Stimulated activated CD4-positive, alpha-beta T cell treated with anti-CD3 and anti-CD28 coated beads, Interleukin-12 subunit alpha, Interleukin-12 subunit beta, amount 100 ng/mL, for 48 hours (primary cell): Measurements from ENCODE around the gene DIAPH3.

Source experiments
- DNase-seq, 3 donors: peaks; one replicate each; pipeline ENCODE4 v3.0.0-alpha.2; 2020; ENCODE audit warnings: low read depth in 2 of 3, low spot score in 1 of 3

The DIAPH3 gene

DNA sequence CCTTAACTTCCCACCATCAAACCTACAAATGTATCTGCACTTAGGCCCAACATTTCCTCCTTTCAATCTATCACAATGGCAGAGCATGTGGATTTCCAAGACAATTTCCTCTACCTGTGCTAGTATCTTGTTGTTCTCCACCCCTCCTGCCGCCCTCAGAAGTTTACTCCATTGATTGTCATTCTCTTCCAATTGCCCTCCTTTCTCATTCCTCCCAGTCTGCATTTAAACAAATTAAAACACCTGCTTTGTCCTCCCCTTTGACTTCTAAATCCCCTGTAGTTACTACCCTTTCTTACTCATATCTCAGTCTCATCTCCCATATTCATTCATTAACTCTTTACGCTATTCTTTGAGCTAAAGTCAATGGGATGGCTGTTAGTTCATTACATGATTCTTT, 370.6 kb downstream of the DIAPH3 start:
- DNase-seq = no peak

DNA sequence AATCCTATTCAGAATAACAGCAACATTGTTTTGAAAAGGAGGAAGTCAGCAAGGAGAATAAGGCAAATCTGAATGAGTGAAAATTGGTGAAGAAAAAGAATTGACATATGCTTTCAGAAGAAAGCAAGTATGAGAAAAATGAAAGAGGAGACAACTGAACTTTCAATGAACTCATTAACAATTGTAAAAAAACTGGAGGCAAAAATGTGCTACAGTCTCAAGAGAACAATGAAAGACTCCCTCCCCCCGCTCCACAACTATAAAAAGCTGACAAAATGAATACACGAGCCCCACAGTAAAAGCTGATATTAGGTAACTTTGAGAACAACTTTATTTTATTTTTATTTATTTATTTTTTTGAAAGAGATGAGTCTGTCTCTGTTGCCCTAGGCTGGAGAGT, 373.1 kb downstream of the DIAPH3 start:
- DNase-seq = no peak

DNA sequence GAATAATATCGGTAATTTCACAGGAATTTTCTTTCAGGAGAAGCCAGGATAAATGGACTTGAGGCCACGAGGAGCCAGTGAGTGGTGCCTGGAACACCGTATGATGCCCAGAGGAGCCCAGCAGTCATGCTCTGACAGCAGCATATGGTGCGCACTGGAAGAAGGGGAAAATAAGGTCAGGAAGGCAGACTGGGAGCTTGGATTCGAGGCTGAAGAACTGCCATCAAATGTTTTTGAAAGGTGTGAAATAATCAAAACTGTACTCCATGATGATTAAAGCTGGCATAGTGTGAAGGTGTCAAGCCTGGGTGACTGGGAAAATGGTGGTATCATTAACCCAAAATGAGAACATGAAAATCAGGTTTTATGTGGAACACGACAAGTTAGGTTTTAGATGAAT, 374.2 kb downstream of the DIAPH3 start:
- no peak for DNase-seq

DNA sequence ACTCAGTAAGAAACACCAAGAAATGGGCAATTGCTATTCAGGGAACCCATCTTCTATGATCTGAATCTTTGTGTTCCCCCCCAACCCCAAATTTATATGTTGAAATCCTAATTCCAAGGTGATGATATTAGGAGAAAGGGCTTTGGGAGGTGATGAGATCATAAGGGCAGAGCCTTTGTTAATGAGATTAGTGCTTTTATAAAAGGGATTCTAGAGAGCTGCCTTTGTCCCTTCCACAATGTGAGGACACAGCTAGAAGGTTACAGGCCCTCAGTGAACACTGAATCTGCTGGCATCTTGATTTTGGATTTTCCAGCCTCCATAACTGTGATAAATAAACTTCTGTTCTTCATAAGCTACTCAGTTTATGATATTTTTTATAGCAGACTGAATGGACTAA, 376.0 kb downstream of the DIAPH3 start:
- DNase-seq = no peak

DNA sequence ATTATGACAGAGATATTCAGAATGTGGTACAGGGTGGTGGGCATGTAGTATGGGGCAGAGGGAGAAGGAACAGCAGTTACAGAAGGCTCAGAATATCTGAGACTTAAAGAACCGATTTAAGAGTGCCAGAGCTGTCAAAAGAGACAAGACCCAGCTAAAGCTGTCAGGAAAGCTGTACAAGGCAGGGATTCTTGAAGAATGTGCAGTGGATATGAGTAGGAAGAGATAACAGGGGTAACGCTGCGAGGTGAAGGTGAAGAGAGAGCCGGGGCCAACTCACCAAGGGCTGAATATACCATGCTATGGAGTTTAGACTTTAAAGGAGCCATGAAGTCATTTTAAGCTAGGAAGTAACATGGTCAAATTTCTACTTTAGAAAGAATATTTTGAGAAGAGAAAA, 381.0 kb downstream of the DIAPH3 start:
- DNase-seq = no peak

DNA sequence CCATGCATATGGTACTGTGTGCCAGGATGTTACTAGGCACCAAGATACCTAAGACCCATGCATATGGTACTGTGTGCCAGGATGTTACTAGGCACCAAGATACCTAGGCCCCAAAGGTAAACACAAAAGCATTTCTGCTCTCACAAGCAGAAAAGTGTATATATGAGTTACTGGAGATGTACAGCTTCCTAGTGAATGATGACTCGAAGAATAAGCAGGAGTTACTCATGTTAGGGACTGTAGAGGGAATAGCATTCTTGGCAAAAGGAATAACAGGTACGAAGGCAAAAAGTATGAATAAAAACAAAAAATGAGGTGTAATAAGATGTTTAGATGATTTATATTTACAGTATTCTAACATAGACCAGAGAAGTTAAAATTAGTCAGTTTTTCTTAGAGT, 383.7 kb downstream of the DIAPH3 start:
- DNase-seq = no peak

DNA sequence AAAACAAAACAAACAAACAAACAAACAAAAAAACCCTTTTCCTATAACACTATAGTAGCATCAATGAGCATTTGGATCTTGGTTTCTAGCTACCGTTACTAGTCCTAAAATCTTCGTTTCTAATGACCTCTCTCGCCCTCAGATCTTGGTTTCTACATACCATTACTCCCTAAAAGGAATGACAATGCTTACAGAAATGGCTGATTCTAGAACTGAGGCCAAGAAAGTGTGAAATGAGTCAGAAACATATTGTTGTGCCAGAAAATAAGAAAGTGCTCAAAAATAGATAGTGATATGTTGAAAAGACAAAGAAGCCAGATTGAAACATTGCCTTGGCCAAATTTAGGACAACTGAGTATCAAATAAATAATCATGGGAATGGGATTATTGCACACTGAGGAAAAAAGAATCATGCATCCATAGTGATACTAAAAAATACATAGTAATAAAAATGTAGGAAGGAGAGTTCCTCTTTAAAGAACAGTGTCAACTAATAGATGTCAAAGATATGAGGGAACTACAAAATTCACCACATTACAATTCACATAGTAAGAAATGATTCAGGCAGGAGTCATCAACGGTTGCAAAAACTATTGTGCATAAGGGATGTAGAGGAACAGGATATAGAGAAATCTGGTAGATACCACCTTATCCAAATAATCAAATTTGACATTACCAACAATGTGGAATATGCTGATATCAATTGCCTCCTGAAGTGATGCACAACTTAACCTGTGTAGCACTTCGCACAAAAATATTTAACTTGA, 386.6 kb downstream of the DIAPH3 start:
- DNase-seq = no peak

DNA sequence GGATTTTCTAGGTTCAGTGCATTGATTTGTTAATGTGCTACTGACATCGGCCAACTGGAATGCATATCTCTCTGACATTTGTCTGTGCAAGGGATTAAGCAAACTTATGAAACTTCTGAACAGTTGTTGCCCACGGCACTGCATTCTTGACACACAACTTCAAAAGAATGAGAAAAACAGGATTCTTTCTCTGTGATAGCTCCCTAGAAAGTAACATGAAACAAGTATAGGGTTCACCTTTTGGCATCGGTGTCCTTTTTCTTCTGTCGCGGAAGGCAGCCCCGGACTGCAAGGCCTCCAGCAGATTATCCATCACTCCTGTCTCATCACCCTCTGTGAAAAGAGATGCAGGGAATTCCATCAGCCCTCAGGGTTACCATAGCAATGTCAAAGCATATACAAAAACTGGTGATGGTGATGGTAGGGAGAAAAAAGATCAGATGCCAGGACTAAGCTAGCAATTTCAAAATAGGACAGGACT, 389.2 kb downstream of the DIAPH3 start:
- DNase-seq = no peak

DNA sequence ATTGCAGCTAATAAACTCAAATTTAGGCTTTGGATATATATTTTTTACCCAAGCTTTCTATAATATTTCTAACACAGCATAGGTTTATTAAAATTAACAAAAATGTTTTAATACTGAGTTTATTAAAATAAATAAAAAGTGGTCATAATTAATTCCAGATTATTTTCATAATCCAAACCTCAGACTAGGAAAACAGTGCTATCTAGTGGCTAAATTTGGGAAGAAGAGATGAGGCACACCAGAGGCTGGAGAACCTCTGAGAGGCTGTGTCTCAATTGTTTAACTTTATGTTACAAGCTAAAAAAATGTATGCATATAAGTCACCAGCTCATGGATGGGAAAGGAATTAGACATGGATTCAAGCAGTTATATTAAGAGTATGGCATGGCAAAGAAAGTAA, 392.5 kb downstream of the DIAPH3 start:
- DNase-seq = no peak

DNA sequence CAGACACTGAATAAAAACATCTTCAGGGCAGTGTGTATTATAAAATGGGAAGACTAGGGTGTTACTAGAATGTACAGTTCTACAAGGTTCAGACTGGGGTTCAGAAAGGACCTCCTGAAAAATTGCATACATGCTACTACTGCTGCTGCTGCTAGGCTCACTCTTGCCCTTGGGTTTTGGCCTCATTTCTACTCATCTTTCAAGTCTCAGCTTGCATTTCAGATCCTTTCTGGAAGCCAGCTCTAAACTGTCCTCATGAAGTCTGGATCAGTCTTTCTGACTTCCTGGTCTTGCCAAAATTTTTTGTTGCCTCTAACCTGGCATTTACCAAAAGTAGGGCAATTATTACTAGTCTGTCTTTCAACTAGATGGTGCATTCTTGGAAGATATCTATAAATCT, 393.3 kb downstream of the DIAPH3 start:
- no peak for DNase-seq

DNA sequence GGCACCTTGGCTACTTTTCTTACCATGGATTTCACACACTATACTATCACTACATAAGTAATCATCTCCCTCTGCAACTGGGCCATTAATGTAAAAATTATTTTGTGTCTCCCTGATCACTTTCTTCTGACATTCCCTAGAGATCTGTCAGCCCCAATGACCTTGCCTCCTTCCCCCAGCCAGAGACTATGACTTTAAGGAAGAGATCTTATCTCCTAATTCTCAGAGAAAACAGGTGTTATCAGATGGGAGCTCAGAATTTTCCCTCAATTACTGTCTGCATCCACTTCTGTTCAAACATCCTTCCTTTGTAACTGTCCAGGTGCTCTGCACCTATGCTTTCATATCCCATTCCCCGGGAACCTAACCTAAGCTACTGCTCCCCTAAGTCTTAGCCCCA, 397.5 kb downstream of the DIAPH3 start:
- DNase-seq = no peak

DNA sequence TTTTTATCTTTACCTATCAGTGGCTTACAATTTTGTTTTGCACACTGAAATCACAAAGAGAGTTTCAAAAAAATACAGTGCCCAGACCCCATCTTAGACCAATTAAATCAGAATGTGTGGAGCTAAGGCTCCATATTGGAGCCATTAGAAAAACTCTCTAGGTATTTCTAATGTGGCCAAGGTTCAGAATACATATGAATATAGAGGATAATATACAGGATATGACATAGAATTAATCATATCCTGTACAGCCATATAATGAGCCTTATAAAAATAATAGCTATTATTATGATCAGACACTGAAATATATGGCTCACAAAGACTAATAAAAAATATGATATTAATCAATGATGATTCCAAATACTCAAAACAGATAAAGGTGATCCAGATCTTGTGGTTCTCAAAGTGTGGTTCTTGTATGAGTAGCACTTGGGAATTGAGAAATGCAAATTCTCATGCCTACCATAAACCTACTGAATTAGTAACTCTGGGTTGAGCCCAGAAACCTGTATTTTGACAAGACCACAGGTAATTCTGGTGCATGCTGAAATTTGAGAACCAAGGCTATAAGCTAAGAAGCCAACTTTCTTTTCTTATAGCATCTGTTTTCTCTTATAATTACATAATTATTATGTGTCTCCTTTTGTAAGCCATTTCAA, 408.0 kb downstream of the DIAPH3 start:
- no peak for DNase-seq

DNA sequence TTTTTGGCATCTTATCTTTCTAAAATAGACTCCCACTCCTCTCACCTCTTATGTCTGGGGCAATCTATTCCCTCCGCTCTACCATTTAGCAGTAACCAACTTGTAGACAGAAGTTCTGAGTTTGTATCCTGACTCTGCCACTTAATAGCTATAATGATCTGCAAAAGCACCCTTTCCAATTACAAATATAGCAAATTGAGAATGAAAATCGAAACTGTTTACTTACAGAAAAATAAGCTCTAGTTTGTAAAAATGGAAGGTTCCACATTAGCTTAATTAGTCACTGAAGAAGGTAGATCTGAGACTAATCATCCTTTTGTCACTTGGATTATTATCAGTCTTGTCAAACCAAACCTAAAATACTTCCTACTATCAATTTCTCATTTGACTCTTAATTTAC, 409.3 kb downstream of the DIAPH3 start:
- no peak for DNase-seq

DNA sequence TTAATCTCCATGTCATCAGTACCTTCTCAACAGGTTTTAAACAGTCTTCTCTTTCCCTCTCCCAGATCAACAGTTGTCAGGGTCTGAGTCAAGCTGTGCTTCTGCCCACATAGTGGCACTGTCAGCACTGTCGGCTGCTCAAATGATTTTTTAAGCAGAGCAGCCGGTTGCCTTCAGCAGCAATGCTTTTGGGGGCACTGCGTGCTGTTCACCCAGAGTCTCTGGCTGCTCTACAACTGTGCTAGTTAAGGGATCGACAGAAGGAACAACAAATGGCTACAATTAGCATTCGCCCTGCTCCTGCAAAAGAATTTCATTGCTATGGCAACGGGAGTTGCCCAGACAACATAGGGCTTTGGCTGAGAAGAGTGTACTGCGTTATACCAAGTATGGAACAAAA, 412.9 kb downstream of the DIAPH3 start:
- no peak for DNase-seq

DNA sequence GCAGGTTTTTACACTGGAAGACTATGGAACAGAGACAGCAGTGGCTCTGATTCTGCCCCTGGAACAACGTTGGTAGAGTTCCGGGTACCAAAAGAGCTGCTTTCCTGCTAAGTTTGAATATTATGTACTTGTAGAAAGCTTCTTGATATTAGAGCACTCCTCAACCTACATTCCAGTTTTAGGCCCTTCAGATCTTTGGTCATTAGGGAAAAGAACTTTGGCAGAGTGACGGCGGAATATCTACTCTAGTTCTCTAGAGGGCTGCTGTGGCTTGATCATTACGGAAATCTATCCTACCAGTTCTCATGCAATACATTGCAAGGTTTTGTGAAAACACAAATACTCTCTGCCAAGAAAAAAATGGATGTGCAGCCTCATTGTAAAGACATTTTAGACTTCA, 415.7 kb downstream of the DIAPH3 start:
- no peak for DNase-seq

DNA sequence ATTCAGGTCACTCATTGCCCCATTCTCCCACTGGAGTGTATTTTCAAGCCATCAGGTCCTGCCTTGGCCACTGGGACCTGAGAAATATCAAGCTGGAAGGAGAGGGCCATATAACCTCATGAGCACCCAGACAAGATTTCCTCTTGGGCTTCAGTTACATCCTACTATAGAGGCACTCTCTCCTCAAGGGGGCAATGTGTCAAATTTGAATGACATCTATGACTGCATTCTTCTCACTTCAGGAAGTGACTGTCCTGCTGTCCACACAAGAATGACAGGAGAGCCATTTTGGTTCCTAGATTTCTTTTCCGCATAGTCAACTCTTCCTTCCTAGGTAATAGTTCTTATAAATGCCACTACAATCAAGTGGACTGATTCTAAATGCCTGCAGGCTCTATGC, 416.2 kb downstream of the DIAPH3 start:
- no peak for DNase-seq

DNA sequence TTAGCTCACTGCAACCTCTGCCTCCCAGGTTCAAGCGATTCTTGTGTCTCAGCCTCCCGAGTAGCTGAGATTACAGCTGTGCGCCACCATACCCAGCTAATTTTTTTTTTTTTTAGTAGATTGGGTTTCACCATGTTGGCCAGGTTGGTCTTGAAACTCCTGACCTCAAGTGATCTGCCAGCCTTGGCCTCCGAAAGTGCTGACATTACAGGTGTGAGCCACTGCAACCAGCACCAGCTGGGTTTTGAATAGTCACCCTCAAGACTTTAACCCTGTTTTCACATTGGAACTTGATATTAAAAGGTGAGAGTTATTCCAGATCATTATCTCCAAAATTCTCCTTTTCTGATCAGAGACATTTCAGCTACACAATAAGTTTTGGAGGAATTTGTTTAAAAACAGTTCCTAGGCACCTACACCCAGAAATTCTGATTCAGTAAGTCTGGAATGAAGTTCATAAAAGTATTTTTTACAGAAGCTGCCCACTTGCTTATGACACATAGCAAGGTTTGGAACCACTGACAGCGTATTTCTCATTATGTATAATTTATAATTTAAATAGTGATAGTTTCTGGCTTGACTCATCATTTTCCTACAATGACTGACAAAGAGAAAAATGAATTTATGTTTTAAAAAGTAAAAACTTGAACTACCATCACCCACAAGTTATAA, 417.3 kb downstream of the DIAPH3 start:
- no peak for DNase-seq

DNA sequence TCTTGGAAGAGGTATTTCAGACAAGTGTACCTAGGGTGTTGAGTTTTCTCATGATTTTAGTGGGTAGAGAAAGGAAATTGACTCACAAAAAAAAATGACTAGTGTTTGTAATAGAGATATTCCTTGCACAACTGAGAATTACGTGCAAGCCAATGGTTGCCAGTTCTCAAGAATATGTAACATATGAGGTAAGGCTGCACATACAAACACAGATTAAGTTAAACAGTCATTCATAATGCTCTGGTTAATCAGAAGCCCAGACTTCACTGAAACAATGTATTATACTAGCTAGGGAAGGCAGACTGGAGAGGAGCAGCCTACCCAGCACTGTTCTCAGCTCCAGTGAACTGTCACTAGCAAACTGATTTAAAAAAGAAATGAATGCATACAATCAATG, 418.3 kb downstream of the DIAPH3 start:
- DNase-seq = no peak

DNA sequence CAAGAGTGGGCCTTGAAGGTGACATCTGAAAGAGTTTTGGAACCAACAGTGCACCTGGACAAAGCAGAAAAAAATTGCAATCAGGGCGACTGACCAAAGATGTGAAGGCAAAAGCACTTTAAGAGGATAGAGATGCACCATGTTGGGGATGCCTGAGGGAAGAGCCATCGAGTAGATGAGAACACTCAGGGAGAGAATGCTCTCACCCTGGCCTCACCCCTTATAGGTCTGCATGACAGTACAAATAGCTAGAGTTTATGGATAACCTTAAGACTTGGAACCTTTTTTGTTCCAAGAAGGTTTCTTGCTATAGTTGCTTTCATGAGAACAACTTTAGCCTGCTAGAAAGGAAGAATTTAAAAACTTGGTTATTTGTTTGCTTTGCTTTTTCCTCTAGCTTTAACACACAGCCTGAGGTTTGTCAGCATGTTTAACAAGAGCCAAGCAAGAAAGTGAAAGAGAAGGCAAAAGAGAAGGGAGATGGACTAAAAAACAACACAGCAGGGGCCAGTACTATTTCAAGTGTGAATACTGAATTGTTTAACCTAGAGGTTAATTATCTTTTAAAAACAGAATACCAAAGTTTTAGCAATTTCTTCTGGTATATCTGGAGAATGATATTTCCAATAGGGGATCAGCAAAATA, 418.9 kb downstream of the DIAPH3 start:
- no peak for DNase-seq

DNA sequence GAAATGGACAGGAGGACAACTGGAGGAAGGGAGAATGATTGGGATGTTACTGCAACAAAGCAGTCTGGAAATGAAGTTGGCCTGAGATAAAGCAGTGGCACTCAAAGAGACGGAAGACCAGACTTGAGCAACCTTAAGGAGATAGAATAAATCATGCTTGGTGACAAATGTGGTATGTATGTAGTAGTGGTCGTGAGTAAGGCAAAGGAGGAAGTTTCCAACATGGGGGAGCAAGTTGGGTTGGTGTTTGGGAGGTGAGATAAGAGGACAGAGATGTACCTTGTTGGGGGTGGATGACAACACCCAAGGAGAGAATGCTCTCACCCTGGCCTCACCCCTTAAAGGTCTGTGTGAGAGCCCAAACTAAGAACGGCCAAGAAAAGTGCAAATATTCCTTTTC, 420.5 kb downstream of the DIAPH3 start:
- no peak for DNase-seq

DNA sequence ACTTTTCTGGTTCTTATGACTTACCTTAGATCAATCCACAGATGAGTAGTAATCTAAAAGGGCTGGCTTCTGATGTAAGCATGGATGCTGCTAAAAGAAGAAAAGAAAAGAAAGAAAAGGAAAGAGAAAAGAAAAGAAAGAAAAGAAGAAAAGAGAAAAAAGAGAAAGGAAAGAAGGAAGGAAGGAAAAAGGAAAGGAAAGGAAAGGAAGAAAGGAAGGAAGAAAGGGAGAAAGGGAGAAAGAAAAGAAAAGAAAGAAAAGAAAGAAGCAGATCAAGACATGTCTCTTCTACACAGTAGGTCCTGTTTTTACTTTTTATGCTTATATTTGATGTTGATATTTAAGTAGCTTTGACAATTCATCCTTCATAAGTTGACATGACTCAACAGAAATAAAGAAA, 421.3 kb downstream of the DIAPH3 start:
- no peak for DNase-seq

DNA sequence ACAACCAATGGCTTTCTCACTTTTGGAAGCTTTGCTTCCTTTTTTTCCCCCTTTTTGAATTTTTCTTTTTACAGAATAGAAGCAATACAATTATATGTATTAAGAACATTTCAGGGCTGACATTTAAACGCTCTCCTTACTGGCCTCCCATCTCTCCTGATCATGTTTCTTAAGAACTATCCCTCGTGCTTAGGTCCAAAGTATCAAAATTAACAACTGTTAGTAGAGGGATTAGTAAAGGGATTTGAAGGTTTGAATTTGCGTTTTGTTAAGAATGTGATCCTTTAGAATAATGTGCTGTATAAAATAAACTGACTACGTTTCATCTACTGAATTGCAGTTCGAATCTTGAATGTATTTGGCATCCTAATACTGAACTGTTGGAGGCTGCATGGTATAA, 424.8 kb downstream of the DIAPH3 start:
- DNase-seq = no peak
